ENCODE results near the gene CHST11.

CHST11 gene

DNA sequence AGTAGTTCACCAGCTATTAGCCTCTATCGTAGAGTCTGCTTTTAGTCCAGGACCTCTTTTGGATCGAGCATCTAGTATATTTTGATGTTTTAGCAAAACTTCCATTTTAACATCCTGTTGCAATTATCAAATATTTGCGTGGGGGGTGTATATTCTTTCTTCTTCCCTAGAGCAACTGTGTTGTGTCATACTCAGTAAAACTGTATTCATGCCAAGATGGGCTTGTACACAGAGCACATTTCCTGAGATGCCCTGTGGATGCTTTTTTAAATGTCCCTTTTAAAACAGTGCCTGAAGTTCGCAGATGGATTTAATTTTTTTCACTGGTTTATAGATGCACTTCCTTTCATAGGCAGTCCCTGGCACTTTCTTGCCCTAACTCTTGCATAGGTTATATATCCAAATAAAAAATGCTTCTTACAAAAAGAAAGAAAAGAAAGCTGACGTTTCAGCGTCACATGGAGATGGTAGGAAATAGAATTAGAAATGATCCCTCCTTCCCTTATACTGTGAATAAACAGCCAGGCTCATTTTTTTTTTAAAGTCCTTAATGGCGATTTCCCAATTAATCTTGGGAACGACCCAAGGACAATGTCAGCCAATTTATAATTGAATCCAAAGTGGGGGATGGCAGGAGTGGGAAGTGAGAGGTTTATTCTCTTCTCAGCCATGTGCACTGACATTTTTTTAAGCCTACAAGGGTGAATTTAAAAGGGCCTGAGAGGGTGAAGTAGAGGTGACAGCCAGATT, 254.4 kb downstream of the CHST11 start:
- H3K4me3 ChIP-seq (ENCODE audit: control insufficient read depth, low read depth, low read length): no peak overlapping the region
- TF ChIP-seq, protein P1, sequence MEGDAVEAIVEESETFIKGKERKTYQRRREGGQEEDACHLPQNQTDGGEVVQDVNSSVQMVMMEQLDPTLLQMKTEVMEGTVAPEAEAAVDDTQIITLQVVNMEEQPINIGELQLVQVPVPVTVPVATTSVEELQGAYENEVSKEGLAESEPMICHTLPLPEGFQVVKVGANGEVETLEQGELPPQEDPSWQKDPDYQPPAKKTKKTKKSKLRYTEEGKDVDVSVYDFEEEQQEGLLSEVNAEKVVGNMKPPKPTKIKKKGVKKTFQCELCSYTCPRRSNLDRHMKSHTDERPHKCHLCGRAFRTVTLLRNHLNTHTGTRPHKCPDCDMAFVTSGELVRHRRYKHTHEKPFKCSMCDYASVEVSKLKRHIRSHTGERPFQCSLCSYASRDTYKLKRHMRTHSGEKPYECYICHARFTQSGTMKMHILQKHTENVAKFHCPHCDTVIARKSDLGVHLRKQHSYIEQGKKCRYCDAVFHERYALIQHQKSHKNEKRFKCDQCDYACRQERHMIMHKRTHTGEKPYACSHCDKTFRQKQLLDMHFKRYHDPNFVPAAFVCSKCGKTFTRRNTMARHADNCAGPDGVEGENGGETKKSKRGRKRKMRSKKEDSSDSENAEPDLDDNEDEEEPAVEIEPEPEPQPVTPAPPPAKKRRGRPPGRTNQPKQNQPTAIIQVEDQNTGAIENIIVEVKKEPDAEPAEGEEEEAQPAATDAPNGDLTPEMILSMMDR (IDR thresholded peaks at IDR 0.05; ENCODE audit: control insufficient read depth, insufficient read depth, low read depth, low read length, missing control alignments): no peak
- DNase-seq (ENCODE audit: low read depth): peak; percentile 88

- no peak overlapping the region for H3K4me3 ChIP-seq (ENCODE audit: control insufficient read depth, low read depth, low read length)
- DNase-seq (ENCODE audit: low read depth): no peak
- TF ChIP-seq, protein P1 (IDR thresholded peaks at IDR 0.05; ENCODE audit: control insufficient read depth, insufficient read depth, low read depth, low read length, missing control alignments): no peak
Observed at GRCh38 chr12:104712477-104712876, 255.7 kb downstream of the CHST11 start.

GRCh38 chr12:104712968-104713367, 256.2 kb downstream of the CHST11 start:
- TF ChIP-seq, protein P1 (IDR thresholded peaks at IDR 0.05; ENCODE audit: control insufficient read depth, insufficient read depth, low read depth, low read length, missing control alignments): no peak
- no peak overlapping the region for H3K4me3 ChIP-seq (ENCODE audit: control insufficient read depth, low read depth, low read length)
- DNase-seq (ENCODE audit: low read depth): no peak

- TF ChIP-seq, protein P1 (IDR thresholded peaks at IDR 0.05; ENCODE audit: control insufficient read depth, insufficient read depth, low read depth, low read length, missing control alignments): no peak
- no peak for DNase-seq (ENCODE audit: low read depth)
- no peak overlapping the region for H3K4me3 ChIP-seq (ENCODE audit: control insufficient read depth, low read depth, low read length)
Observed at GRCh38 chr12:104713444-104713843, 256.7 kb downstream of the CHST11 start.

DNA sequence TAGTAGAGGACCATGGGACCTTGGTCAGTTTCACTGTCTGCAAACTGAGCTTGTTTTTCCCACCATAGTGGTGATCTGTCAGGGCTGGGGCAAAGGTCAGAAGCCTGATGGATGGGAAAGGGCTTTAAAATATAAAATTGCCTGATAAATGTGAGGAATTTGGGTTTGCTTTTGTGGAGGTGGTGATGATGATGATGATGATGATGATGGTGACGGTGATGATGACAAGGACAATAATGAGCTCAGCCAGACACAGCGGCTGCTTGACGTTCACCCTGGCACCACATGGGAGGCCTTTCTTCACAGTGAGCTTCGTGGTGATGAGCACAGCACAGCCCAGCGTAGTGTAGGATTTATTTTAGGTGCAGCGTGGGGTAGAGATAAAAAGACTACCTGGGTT, 257.6 kb downstream of the CHST11 start:
- no peak for DNase-seq (ENCODE audit: low read depth)
- TF ChIP-seq, protein P1 (IDR thresholded peaks at IDR 0.05; ENCODE audit: control insufficient read depth, insufficient read depth, low read depth, low read length, missing control alignments): no peak
- H3K4me3 ChIP-seq (ENCODE audit: control insufficient read depth, low read depth, low read length): no peak overlapping the region

GRCh38 chr12:104716172-104716571, 259.4 kb downstream of the CHST11 start:
- DNase-seq (ENCODE audit: low read depth): no peak

More at GRCh38 chr12:104716172-104716571, 259.4 kb downstream of the CHST11 start:
- no peak overlapping the region for H3K4me3 ChIP-seq (ENCODE audit: control insufficient read depth, low read depth, low read length)
- TF ChIP-seq, protein P1 (IDR thresholded peaks at IDR 0.05; ENCODE audit: control insufficient read depth, insufficient read depth, low read depth, low read length, missing control alignments): no peak
